HG03521 (cell line): ENCODE measurements around the gene ZNF19.
"Not testable (repeated sequence)": the region's sequence is repeated elsewhere in the genome, so short reads cannot be mapped to it uniquely, and the experiment has no call there.

Source experiments
- ATAC-seq: cut with Tn5 transposase; IDR thresholded peaks from one replicate; pipeline ENCODE4 v1.9.1; 2021; ENCODE audit warnings: mild to moderate bottlenecking, moderate library complexity; ENCODE audit not compliant: unreplicated experiment

Gene ZNF19

DNA sequence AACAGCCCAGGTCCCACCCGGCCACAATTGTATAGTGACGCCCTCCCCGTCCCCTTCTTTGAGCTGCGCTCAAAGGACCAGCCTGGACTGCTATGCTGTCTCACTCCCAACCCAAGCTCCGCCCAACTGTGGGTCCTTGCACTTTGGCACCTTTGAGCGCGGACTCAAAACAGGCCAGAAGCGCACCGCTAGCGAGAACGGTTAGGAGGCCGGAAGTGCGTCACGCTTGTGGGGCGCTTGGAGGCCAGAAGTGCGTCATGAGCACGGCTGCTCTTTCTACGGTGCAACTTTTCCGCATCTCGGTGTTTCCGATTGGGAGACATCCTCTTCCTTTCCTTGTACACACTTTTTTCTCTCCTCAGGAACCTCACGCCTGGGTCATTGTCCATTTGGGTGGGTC, at the start of gene ZNF19:
TSS of gene ZNF19 (minus strand) at position 203 of the 400 bp plus-strand sequence. CDS start 7,210 bp downstream, outside the sequence.
- ATAC-seq = no peak

DNA sequence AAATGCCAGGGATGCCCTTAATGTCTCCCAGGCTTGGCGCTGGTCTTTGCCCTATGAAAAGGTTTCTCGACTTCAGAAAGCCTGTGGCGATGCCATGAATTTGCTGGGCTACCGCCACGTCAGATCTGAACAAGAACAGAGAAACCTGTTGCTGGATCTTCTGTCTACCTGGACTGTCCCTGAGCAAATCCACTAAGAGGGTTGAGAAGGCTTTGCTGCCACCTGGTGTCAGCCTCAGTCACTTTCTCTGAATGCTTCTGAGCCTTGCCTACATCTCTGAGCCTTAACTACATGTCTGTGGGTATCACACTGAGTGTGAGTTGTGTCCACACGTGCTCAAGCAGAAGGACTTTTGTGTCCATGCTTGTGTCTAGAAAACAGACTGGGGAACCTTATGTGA, 48.5 kb upstream of the ZNF19 start:
- ATAC-seq = no peak

DNA sequence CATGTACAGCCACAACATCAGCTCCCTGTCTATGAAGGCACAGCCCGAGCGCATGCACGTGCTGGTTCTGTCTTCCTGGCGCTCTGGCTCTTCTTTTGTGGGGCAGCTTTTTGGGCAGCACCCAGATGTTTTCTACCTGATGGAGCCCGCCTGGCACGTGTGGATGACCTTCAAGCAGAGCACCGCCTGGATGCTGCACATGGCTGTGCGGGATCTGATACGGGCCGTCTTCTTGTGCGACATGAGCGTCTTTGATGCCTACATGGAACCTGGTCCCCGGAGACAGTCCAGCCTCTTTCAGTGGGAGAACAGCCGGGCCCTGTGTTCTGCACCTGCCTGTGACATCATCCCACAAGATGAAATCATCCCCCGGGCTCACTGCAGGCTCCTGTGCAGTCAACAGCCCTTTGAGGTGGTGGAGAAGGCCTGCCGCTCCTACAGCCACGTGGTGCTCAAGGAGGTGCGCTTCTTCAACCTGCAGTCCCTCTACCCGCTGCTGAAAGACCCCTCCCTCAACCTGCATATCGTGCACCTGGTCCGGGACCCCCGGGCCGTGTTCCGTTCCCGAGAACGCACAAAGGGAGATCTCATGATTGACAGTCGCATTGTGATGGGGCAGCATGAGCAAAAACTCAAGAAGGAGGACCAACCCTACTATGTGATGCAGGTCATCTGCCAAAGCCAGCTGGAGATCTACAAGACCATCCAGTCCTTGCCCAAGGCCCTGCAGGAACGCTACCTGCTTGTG, 47.8 kb upstream of the ZNF19 start:
- ATAC-seq = no peak

DNA sequence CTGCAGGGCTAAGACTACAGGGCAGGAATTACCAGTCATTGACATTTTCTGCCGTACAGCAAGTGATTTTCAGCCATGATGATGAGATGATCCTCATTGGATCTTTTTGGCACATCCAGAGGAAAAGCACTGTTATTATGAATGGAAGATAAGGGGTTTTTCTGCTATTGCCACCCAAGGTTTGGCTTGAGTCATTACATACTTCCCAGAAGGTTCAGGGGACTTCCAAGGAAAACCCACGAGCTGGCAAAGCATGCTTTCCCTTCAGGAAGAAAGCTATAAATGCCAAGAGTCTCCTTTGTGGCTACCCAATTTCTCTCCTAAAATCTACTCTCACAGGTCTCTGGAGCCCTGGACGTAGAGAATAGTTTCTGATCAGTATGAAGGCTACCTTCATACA, 43.2 kb upstream of the ZNF19 start:
- no peak for ATAC-seq

DNA sequence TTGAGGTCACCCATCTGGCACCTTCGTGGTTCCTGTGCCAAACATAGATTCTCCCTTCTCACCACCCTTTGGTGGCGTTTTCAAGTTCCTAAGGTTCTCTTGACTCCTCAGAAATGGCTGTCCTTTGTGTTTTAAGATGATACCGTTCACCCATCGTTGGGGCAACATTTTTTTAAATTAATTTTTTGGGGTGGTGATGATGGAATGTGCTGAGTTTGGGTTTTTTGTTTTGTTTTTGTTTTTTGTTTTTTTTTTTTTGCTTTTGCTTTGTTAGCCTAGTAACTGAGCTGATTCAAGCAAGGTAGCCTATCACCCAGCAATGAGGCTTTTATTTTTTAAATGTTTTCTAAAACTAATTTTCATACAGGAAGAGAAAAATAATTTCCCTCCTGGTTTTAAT, 39.7 kb upstream of the ZNF19 start:
- ATAC-seq = no peak

DNA sequence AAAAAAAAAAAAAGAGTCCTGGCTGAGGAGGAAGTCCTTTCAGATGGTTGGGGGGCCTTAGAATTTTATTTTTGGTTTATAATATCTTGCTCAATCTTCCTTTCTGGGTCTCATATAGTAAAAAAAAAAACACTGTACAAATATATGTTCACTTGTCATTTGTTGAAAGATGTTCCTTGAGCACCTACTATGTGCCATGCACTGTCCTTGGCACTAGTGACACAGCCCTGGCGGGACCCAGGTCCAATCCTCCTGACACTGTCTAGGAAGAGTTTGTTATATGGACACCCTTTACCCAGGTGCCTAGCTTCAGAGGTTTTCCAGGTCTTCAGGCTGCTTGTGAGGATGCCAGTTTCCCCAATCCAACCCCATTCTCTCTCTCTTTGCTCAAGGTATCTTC, 39.1 kb upstream of the ZNF19 start:
- ATAC-seq = no peak

DNA sequence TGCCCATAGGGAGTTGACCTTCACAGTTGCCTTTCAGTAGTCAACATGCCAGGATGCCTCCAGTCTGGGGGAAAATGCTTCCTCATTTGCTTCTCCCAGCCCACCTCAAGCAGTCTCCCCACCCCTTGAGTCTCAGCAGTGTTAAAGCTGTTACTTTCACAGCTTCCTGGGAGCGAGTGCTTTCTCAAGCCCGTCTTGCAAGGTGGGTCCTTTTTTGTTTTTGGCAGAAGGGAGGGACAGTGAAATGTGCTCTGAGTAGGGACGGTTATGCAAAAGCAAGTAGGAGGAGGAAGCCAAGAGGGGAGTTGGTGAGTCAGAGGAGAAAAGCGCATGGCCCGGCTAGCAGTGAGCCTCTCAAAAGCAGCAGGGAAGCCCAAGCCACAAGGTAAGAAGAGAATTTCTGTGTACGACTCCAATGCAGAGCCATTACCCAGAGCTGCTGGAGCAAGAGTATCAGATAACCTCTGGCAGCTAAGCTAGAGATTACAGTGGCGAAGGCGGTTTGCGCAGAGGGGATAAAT, 37.0 kb upstream of the ZNF19 start, which contains the start of gene CHST4:
TSS of gene CHST4 (plus strand) at position 316 of the 521 bp plus-strand sequence. CDS start 10,252 bp downstream, outside the sequence.
- no peak for ATAC-seq

DNA sequence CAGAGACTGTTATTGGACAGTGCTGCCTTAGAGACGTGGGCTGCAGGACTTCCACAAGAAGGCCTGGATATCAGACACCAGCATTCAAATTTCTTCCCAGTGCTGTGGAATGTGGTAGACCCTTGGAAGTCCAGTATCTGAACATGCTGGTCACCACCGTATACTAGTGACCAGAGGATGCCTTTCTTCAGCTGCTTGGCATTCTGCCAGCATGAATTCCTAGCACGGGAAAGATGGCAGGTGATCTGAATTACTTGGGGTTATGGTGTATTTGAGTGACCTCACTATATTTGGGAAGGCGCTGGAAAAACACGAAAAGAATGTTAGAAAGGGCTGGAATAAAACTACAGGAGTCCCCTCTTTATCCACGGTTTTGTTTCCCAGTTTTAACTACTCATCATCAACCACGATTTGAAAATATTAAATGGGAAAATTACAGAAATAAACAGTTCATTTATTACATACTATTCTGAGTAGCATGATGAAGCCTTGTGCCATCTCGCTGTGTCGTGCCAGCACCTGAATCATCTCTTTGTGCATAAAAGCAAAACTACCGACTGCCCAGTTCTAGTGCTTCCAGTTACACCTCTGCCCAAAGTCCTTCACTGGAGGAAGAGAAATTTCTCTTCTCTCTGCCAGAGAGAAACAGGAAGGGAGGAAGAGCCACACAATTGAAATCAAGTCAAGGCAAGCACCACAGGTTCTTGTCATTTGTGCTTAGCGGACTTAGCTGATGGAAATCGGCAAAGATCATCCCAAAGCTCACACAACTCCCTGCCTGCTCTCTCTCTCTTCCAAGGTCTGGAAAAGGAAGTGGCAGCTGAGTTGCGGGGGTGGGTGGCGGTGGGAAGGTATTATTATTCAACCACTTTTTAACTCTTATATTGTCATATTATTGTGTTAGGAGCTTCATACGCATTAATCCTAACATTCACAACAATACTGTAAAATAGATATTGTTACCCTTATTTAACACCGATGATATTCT, 35.7 kb upstream of the ZNF19 start:
- ATAC-seq = no peak

DNA sequence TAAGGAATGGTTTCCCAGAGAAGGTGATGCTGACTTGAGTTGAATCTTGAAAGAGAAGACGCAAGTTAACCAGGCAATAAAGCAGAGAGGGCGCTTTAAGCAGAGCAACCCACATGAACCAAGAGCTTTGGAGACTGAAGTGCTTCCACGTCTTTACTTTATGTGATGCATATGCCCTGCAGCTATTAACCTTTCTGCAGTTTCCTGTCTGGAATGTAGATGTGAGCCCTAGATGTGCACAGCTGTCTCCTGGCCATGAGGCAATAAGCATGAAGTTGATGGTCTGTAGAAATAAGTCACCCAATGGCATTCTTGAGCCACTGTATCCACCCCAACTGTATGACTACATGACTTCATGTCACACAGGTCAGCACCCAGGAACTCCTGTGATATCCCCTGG, 31.4 kb upstream of the ZNF19 start:
- no peak for ATAC-seq

DNA sequence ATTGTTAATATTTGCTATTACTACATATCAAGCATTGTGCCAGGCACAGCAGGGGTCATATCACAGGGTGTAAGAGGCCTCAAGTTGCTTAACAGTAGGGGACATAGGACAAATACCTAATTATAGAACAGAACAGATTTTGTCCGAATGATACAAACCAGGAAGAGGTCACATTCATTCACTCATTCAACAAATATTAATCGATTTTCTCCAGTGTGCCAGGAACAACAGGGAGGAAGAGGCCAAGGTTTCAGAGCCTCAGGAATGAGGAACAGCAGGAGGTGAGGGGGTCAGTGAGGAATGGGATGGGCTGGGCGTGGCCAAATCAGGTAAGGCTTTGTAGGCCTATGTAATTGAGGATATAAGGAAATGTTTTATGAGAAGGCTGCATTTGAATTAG, 25.9 kb upstream of the ZNF19 start:
- ATAC-seq = no peak

DNA sequence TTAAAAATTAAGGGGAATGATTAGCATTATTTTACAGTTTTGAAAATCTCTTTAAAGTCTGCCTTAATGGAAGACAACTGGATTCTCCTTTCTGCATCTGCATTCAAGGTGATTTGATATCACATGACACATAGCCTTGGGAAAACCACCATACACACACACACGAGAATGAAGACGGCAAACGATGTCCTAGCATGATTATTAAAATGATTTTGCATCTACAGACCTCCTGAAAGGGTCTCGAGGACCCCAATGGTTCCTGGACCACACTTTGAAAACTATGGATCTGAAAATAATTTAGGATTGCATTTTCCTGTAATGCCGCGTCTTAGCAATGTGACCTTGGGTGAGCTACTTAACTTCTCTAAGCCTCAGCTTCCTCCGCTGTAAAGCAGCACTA, 25.4 kb upstream of the ZNF19 start:
- ATAC-seq = no peak

DNA sequence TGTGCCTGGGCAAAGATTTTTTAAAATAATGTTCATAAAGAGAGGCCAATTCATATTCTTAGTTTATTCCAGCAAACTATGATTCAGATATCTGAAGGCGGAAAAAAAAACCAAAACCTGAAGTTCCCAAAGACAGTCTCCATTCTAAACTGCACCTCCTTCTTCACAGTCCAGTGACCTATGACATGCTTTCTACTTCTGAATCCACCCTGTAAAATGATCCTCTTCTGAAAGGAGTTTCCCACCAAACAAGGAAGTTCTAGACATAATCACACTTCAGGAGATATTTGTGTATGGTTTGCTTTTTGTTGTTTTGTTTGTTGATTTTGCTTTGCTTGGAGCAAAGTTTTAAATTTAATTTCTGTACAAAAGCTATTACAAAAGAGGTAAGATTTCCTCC, 24.2 kb upstream of the ZNF19 start:
- ATAC-seq = no peak

DNA sequence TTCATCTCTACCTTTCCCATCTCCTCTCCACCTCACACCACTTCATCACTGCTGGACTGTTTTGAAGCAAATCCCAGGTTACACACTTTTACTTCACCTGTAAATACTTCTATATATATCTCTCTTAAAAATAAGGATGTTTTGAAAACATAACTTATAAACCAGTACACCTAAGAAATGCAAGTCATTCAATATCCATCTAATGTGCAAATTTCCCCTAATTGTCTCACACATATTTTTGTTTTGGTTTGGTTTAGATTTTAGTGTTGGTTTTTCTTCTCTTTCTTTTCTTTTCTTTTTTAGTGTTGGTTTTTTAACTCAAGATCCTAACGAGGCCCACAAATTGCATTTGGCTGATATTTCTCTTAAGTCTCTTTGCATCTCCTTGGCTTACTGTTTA, 17.9 kb upstream of the ZNF19 start:
- no peak for ATAC-seq

DNA sequence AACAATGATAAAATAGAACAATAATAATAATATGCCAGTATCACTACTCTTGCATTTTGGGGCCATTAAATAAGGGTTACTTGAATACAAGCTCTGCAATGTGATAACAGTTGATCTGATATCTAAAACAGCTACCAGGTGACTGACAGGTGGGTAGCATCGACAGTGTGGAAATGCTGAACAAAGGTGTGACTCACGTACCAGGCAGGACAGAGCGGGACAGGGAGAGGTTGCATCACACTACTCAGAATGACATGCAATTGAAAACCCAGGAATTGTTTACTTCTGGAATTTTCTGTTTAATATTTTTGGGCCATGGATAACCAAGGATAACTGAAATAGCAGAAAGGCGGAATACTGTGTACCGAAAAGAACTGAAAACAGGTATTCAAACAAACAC, 15.8 kb upstream of the ZNF19 start:
- no peak for ATAC-seq

DNA sequence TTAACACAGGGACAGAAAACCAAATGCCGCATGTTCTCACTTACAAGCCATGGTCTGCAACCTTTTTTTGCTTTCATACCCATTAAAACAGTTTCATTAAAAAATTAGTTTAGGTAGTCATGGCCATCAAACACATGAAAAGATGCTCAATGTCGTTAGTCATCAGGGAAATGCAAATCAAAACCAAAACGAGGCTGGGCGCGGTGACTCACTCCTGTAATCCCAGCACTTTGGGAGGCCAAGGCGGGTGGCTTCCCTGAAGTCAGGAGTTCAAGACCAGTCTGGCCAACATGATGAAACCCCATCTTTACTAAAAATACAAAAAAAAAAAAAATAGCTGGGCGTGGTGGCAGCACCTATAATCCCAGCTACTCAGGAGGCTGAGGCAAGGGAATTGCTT, 14.9 kb upstream of the ZNF19 start:
- ATAC-seq = not testable (repeated sequence)

DNA sequence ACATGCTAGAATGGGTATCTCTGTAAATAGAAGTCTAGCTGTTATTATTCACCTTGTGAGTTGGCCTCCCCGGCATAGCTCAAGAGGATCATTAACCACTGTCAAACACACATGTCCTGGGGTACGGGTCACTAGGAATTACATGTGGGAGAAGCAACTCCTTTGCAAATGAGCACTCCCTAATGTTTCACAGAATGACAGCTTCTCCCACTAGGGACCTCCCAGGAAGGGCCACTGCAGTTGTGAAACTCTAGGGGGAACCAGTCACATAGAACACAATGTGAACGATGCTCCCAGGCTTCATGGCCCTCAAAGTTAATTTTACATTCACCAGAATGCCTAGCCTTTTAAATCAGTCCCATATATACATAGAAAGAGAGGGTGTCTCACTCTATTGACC, 12.4 kb upstream of the ZNF19 start:
- ATAC-seq = no peak

DNA sequence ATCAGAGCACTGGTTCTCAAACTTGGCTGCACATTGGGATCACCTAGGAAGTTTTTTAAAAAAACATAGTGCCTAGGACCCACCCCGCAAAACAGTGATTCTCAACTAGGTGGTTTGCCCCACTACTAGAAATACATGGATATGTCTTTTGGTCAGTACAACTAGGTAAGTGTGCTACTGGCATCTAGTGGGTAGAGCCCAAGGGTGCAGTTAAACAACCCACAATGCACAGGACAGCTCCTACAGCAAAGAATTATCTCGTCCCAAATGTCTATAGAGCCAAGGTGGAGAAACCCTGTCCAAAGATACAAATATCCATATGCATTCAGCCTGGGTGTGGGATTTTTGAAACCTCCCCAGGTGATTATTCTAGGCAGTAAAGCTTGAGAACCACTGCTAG, 11.8 kb upstream of the ZNF19 start:
- ATAC-seq = no peak

DNA sequence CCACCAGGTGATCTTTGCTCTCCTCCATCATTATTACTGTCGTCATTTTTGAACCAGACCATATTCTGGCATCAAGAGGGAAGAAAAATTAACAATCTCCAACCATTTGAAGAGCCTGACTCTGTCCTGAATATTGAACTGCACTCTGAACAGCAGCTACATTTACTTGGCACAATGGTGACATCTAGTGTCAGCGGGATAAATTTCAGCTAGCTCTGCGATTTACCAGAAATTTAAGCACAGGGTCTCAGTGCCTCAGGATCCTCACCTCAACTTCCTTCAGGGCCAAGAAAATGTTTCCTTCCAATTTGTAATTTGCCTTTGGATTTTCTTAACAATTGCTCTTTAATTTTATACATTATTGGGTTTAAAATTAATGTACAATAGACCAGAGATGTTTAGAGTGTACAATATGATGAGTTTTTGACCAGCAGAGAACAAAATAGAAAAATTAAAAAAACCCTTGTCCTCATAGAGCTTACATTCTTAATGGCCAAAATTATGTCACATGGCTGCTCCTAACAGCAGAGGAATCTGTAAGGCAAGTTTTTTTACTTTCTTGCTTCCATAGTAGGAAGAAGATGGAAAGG, 10.7 kb upstream of the ZNF19 start:
- ATAC-seq = no peak

DNA sequence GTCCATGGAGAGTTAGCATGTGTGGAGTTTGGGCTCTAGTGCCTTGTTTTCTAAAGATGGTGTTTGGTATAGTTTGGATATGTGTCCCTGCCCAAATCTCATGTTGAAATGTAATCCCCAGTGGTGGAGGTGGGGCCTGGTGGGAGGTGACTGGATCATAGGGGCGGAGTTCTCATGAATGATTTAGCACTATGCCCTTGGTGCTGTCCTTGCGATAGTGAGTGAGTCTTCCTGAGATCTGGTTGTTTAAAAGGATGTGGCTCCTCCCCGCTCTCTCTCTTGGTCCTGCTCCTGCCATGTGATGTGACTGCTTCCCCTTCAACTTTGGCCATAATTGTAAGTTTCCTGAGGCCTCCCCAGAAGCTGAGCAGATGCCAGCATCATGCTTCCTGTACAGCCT, 8.9 kb upstream of the ZNF19 start:
- no peak for ATAC-seq

DNA sequence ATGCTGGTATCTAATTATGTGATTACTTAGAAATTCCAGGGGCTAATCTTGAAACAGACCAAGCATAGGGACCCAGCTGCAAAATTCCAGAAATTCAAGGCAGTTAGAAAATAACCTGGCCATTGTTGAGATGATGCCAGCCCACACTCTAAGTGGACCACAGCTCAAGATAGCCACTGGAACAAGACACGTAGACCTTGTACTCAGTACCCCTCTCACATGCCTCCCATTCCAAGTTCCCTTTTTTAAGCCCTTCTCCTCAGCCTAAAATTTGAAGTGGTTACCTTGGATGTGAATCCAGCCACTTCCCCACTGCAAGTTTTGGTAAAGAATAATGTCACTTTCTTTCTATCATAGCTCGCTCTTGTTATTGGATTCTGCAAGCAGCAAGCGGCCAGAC, 4.1 kb upstream of the ZNF19 start:
- ATAC-seq = no peak

DNA sequence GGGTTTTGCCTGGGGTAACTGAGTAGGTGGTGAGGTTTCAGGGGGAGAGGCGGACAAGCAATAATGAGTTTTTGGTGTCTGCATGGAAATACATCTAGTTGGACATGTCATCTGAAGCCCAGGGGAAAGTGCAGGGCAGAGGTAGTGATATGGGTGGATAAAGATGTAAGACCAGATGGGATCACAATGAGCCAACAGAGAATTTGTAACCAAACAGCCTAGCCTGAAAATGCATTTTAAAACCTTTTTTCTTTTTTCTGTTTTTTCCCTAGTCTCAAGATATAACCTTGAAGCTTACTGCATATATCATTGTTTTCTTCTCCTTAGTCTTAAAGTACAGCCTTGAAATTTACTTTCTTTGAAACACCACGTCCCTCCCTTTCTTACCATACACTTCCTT, 3.7 kb upstream of the ZNF19 start:
- no peak for ATAC-seq
